ELR (cell line): ENCODE measurements around the gene CDC25B.

Source experiments
- DNase-seq: peaks from one replicate; pipeline ENCODE4 v3.0.0-alpha.2; 2015; ENCODE audit warnings: low read depth

The CDC25B gene

DNA sequence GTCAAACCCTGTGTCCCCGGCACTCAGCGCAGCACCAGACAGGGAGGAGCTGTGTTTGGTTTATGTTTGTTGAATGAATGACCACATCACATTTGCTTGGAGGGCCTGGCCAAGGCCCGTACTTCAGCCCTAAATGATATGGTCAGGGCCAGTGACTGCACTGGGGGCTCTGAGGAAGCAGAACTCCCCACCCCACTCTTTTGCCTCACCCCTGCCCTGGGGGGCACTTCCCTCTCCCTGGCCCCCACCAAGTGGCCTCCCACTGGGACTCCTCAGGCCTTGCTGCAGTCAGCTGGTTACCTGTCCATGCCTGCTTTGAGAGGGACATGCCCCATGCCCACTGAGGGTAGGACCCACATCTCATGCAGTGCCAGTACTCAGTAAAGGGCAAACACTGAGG, 31.5 kb upstream of the CDC25B start:
- DNase-seq, result no peak

DNA sequence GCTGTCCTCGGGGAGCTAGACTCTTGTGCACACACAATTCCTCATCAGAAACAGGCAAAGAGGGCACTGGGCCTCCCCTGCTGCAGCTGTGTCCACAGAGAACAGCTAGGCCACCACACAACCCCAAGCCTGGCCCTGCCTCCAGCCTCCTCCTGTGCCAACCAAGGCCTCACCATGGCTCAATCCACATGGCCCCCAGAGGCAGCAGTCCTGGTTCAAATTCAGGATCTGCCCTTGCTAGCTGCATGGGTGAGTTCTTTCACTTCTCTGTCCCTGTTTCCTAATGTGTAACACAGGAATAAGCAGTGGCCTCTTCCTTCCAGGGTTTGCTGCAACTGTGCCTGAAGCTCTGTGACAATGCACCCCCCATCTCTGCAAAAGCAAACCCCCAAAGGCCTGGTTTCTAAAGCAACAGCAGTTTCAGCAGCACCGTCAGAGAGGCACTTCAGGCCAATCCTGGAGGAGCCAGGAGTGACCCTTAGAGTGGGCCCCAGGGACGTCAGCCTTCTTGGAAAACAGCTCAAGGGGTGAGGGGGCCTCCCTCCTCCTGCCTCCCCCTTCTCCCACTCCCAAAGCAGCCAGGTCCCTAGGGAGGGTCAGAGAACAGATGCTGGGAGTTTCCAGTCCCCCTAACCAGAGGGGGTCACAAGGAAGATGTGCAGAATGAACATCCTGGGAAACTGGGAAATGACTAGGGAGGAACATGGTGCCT, 30.8 kb upstream of the CDC25B start:
- no peak for DNase-seq

DNA sequence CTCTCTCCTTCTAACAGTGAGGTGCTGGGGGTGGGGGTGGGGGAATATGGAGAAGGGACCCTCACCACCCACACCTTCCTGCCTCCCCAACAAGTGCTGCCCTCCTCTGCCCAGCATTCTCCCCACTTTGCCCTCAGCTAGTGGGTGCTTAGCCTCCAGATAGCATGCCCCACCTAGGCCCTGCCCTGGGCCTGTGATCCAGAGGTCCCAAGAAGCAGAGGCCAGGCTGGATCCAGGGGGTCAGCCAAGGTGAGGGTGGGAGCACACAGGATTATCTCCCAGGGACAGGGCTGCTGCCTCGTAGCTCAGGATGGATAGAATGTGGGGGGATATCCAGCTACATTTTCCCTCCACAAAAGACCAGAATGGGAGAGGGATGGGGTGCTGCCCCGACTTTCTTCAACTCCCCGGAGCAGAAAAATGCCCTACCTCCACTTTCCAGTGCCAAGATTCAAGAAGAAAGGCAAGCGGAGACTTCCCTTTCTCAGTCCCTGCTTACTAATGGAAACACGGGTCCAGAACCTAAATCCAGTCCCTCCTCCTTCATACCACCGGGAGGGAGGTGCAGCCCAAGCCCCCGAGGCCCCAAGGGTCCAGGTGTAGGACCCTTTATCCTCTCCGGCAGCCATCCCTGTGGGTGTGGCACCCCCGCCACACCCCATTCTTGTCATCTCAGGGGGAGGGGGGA, 29.5 kb upstream of the CDC25B start:
- DNase-seq, result no peak

DNA sequence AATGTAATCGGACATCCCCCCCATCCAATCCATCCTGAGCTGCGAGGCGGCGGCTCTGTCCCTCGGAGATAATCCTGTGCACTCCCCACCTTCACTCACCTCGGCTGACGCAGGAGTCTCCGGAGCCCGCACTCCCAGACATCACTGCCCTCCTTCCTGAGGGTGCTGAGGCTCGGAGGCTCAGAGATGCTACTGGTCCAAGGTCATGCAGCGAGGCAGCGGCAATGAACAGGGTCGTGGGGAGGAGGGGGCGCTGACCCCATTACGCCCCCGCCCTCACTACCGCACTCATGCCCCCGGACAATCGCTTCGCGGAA, 29.0 kb upstream of the CDC25B start:
- peak; percentile 42 for DNase-seq

DNA sequence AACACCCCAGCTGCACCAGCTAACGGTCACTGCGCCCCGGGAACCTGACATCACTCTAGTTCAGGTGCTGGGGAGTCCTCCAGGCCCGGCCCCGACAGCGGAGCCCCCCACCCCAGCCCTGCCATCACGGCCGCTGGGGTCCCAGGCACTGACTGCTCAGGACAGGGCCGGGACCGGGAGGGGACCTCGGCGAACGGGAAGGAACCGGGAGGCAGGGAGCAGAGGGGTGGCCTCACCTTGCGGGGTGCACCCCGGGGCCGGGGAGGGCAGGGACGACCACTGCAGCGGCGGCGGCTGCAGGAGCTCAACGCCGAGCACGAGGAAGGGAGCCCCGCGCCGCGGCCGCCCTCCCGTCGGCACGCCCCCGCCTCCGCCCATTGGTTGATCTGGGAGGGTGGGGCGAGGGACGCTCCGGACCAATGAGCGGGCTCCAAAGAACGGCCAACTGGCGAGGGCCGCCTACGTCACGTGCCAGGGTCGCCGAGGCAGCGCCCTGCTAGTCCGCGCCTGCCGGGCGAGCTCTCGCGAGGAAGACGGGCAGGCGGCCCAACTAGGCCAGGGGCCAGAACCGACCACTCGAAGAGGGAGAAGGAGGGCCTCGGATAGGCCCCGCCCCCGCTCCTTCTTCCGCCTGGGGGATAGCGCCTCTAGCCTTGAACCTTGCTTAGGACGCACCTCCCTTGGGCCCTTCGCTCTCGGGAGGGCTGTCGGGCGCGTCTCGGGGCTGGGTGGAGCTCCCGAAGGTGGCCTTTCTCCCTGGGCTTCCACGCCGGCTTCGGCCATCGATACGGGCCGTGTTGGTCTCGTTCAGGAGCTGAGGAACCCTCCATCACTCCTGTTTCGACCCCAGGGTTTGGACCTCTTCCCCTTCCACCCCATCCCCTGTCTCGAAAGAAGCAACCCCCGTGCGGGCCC, 28.4 kb upstream of the CDC25B start, which contains the start of gene ADISSP:
TSS of gene ADISSP (minus strand) at position 327 of the 915 bp plus-strand sequence. CDS start 7,653 bp downstream, outside the sequence.
- DNase-seq, result peak; percentile 97

DNA sequence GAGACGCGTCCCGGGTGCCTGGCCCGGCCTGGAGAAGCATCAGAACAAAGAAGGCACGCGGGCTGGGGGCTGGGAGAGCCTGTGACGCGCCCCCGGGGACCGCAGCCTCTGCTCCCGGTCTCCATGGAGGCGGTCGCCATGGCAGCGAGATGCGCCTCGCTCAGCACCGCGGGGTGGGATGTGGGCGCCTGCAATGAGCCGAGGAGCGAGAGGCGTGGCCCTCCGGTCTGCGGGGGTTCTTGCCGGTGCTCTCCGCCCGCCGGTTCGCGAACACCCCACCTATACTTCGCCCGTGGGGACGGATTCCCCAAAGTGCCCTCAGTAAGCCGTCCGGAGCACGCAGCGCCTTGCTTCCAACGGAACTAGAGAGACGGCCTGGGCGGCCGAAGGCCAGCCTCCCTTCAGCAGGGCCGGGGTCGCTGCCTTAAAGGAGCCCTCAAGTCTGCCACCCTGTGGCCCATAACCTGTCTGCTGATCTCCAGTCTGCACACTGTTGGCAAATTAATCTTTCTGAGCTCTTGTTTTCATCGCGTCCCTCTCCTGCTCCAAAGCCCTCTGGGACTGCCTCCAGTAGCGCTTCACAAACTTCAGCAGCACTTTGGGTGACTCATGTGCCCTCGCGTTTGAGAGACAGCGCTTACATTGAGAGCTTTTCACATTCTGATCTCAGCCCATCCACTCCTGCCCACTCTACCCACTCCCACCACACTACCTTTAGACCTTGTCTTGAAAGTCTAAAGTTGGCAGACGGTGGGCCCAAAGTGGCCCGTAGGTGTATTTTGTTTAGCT, 27.6 kb upstream of the CDC25B start:
- DNase-seq, result peak; percentile 81

DNA sequence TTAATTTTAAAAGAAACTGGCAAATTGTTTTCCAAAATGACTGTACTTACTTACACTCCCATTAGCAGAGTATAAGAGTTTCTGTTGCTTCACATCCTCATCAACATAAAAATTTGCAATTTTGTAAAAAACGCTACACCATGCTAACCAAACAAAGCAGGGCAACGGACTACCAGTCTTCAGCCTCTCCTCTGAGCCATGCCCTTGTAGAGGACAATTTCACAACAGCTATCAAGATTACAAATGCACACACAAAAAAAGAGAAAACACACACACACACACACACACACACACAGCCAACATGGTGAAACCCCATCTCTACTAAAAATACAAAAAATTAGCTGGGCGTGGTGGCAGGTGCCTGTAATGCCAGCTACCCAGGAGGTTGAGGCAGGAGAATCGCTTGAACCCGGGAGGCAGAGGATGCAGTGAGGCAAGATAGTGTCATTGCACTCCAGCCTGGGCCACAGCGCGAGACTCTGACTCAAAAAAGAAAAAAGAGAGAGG, 24.5 kb upstream of the CDC25B start:
- DNase-seq, result no peak

DNA sequence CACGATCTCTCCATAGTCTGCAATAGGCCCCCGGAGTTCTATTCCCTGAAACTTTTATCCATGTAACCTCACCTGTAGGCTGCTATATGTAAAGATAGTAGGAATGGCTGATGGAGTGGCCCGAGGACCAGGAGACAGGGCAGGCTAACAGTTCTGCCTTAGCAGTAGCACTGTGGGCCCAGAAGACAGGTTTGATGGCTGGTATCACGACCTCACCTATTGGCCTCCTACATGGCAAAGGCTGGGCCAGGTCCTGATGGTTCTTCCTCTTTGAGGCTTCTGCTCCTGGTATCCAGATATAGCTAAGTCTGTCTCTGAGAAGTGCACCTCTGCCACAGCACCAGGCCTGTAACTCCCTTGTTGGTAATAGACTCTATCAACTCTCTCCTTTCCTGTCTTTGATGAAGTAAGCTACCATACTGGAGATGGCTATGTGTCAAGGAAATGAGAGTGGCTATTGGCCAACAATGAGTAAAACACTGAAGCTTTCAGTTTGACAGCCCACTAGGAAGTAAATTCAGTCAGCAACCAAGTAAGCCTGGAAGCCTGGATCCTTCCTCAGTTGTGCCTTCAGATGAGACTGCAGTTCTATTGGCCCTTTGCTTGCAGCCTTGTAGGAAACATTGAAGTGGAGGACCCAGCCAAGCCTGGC, 20.5 kb upstream of the CDC25B start:
- DNase-seq, result no peak

DNA sequence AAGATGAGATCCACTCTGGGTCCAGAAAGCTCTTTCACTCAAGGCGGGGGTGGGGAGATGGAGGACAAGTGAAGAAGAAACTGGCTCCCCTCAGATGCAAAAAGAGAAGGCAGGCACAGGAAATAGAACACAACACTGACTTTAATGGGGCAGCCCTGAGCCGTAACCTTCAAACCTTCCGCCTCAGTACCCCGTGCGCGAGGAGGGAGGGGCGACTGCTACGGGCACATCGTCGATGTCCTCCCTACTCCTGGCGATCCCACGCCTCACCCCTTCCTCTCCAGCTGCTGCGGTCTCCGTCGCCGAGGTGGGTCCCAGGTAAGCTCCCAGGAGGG, 18.8 kb upstream of the CDC25B start:
- DNase-seq, result no peak

DNA sequence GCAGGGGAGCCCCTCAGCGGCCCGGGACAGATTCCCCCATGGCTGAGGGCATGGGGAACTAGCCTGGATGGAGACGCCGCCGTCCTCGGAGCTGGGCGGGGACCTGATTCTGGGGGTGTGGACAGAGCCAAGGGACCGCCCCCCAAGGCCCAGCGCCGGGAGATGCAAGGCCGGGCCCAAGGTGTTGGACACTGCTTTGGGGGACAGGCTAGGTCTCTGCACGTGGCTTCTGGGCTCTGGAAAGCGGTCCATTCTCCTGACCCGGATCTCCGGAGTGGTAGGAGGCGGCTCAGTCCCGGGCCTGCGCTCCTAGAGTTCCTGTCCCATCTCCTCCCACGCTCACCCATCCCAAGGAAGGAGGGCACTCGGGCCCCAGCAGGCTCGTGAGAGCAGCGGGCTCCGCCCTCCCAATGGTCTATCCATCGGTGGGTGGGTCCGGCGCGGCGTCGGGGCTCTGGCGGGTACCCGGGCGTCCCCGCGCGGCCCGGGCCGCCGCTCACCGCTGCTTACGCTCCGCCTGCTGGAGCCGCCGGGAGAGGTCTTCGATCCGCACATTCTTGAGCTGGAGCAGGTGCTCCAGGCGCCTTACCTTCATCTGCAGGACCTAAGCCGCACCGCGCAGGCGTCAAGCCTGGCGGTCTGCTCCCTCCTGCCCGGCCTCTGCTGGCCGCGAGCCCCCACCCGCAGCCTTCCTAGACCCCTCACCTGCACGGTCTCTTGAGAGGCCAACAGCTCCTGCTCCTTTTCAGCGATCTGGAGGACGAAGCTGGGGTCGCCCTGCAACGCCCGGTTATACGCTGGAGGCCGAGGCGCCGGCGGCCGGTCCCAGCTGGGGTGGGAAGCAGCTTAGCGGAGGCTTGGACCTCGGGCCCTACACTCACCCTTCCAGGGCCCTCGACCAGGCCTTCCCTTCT, 18.1 kb upstream of the CDC25B start:
- peak; percentile 49 for DNase-seq

DNA sequence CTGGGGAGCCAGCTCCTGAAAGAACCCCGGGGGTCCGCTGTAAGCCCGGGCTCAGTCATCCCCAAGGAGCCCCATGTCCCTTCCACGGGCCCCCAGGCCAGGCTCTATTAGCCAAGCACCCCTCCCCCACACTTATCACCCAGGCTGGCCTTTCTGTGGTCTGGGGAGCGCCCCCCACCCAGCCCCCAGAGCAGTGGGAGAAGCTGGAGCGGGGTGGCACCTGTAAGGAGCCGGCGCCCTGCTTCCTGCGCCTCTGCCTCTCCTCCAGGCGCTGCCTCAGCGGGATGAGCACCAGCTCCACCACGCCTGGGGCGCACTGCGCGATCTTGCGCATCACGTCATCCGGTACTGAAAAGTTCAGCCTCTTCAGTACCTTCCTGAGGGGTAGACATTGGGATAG, 17.1 kb upstream of the CDC25B start:
- no peak for DNase-seq

DNA sequence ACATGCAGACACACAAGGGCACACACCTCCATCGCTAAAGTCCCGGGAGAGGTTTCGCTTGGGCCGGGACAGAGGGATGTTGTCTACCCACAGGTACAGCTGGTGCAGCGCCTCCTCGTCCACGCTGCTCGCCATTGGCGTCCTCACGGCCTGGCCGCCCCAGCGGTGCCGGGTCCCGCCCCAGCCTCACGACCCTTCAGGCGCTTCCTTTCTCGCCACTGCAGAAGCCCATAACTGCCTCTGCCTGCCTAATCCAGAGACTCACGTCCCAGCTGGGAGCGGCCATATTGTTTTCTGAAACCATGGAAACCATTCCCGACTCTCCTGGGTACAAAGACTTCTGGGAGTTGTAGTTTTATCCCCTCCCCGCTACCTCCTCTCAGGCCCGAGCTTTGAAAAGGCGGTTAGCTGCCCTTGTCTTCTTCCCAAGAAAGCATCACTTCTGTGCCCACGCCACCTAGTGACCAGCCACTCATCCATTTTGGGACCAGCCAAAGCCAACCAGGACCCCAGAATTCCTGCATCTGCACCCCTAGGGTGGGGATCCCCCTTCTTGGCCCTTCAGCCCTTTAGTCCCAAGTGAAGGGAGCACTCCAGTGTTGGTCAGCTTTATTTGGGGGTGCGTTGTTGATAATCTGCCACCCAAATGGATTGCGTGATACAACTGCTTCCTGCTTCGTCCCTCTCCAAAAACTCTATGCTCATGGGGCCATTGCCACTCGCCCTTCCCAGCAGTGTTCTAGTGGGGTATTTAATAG, 14.8 kb upstream of the CDC25B start, which contains the start of gene SPEF1:
TSS of gene SPEF1 (minus strand) at position 296 of the 758 bp plus-strand sequence. CDS start at position 135, 161 bp downstream.
- peak; percentile 96 for DNase-seq

DNA sequence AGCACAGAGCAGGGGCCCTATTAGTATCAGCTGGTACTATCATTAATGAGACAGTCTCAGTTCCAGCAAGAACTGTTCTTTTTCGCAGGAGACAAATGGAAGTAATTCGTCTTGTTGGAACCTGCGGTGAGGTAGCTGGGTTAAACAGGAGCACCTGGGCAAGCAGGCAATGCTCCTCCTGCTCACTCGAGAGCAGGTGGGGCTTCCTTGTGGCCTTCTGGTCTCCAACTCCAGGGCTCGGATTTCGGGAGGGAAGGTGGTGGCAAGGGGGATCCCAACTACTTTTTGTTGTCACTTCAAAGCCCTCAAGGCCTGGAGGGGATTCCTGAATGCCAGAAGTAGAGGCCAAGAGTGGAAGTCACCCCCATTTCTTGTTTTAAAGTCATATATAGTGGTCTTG, 13.5 kb upstream of the CDC25B start:
- no peak for DNase-seq

DNA sequence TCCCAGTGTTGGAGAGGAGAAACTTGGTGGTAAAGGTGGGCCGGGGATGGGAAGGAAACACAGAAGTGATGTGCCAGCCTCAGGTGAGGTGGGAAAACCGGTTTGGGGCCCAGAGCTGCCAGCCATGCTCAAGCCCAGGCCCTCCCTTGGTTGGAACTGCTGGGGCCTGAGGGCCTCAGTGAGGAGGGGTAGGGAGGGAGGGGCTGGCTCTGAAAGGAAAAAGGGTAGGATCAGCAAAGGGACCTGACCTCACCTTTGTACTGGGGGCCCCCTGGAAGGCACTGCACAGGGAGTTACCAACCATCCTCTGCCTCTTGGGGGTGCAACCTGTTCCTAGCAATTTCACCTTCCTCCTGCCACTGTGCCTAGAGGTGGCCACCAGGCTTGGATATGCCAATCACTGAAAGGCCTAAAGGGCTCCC, 13.0 kb upstream of the CDC25B start:
- no peak for DNase-seq

DNA sequence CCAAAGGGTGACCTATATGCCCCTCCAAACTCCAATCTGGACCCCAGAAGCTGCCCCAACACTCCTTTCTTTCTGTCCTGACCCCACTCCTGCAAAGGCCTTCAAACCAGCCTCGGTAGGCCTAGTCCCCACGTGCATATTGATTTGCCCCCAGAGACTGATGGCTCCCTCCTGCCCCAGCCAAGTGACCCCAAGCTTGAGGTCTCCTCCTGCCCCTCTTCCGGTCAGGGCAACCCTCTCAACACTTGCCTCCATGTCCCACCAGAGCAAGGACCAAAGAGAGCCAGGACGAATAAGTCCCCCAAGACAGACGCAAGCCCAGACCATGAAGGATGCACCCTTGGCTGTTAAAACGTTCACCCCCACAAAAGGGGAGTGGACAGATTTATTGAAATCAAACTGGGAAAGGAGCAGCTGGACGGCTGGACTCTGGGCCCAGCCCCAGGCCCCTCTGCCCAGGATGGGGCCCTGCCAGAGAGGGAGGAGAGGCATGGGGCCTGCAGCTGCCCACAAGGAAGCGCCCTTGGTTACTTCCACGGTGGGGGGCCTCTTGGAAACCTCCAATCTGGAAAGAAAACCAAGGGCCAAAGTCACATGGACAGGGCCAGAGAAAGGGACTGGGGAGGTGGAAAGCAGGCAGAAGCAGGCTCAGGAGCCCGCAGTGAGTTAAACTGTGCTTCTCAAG, 12.5 kb upstream of the CDC25B start:
- no peak for DNase-seq

DNA sequence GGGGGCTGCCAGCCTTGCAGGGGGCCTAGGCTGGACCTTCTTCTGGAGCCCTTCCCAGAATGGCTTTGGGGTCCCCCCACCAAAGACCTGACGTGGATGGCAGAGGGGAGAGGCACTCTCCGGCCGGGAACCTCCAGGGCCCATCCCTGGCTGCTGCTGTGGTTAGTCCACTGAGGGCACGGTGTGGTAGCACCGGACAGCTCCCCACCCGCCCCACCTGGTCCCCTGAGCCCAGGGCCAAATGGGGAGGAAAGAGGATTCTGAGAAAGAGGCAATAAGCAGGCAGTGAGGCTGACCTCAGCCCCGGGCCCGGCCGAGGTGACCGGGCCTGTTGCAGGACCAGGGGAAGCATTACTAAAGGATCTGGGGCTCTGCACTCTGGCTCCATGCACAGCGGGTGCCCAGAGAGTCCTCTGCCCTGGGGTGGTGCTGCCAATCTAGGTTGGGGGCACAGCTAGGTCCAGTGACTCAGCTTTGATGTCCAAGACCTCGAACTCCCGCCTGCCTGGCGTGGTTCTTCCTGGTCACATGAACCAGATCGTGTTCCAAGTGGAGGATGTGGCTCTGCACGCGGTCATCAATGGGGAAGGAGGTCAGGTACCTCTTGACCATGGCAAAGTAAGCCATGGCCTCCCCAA, 11.8 kb upstream of the CDC25B start:
- peak; percentile 42 for DNase-seq

DNA sequence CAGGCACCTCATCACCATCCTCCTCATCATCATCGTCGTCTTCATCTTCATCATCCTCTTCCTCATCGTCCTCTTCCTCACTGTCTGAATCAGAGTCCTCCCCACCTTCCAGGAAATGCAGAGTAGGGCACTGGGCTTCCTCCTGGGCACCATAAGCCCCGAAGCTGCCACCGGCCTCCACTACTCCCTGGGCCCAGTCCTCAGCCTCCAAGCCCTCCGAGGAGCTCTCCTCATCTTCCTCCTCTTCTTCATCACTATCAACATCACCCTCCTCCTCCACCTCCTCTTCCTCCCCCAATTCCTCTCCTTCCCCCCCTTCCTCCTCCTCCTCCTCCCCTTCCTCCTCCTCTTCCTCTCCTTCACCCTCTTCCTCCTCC, 11.3 kb upstream of the CDC25B start:
- DNase-seq, result no peak
